IPS DF 19.7 (cell line): ENCODE results near the gene PLEKHA7.
"Not testable (repeated sequence)": the region's sequence is repeated elsewhere in the genome, so short reads cannot be mapped to it uniquely, and the experiment has no call there.

Experiments
- DNase-seq: peaks from one replicate; pipeline ENCODE4 v3.0.0-alpha.2; 2013; ENCODE audit warnings: low read depth, low spot score

Gene PLEKHA7

DNA sequence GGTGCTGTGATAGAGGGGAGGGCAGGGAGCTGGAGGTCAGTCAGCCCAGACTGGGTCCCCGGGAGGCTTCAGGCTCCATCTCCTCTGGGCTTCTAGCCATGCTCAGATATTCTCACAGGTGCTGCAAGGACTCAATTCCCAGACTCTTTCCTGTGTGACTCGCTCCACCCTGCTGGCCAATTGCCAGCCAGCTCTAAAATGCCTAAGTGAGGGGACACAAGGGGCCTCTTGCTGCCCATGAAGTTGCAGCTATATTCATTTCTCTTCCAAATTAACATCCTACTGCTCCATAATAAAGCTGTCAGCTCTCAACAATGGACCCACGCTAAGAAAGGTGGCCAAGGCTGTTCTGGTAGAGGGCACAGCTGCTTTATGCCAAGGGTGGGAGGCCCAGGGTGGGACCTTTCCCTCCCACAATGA lies 101.5 kb downstream of the PLEKHA7 start:
- no peak for DNase-seq

- no peak for DNase-seq
These were observed 102.6 kb downstream of the PLEKHA7 start for GRCh38 chr11:16911658-16912057.

- DNase-seq: no peak
These were observed 103.0 kb downstream of the PLEKHA7 start for GRCh38 chr11:16911186-16911585.

DNA sequence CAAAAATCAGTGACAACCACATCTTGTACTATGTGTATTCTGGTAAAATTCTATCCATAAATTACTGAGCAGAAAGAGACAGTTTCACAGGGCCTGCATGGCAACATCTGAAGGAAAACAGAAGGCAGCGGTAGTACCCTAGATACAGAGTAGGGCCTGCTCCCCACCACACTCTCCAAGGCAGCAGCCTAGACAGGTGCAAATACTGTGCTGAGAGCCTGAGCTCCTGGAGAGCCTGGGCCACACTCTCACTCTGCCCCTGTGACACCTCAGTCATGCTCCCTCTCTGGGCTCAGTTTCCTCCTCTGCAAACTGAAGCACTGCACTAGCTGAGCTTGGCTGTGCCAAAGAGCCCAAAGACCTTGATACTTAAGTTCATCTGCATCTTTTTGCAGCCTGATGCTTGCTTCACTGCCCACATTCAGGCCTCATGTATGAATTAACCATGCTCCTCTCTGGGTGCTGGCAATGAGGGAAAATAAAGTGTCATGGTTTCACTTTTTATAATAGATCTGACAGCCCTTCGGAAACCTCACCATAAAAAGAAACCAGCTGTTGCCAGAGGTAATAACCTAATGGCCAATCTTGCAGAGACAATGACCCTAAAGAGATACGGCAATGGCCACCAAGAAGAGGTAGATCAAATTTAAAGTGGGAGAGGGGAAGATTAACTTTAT lies 104.7 kb downstream of the PLEKHA7 start:
- no peak for DNase-seq

DNA sequence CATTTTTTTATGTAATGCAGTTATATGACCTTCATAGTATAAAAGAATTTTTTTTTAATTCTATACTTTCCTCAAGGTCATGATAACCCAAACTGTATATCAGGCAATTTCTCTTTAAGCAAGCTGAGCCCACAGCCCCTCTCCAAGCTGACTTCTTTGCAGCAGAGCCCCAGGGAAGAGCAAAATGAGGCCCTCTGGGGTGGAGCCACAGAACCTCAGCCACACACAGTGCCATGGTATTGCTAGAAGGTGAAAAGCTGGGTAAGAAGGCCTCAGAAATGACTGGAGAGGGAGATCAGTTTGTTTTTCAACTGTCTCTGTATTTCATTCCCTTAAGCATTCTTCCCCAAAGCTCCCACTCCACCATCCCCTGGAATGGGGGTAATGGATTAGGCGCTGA lies 108.8 kb downstream of the PLEKHA7 start:
- DNase-seq: no peak

GRCh38 chr11:16904761-16905160 lies 109.5 kb downstream of the PLEKHA7 start:
- not testable (repeated sequence) for DNase-seq

GRCh38 chr11:16902781-16903378 lies 111.3 kb downstream of the PLEKHA7 start:
- DNase-seq: no peak

GRCh38 chr11:16902182-16902581 lies 112.0 kb downstream of the PLEKHA7 start:
- DNase-seq: no peak

GRCh38 chr11:16900491-16900890 lies 113.7 kb downstream of the PLEKHA7 start:
- no peak for DNase-seq

DNA sequence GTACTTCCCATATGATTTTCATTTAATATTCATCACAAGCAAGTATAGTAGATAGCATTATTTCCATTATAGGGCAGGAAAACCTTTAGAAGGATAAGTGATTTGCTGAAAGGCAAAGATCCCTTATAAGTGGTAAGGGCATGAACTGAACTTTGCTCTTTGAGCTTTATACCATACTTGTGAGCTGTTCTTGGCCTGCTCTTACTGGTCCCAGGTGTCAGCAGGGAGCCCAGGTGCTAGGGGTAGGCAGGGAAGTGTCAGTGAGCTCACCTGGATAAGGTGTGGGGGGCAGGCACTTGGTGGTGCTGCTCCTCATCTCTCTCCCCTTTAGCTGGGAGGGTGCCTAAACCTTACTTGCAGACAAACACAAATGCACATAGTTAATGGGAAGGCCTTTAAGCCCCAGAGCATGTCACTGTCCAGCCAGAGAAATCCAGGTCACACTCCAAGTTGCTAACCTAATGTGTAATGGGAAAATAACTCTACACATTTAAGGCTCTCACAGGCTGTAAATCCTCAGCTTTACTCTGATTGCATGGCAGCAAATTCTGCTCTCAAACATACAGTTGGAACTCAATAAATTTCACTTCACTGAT lies 114.4 kb downstream of the PLEKHA7 start:
- no peak for DNase-seq

DNA sequence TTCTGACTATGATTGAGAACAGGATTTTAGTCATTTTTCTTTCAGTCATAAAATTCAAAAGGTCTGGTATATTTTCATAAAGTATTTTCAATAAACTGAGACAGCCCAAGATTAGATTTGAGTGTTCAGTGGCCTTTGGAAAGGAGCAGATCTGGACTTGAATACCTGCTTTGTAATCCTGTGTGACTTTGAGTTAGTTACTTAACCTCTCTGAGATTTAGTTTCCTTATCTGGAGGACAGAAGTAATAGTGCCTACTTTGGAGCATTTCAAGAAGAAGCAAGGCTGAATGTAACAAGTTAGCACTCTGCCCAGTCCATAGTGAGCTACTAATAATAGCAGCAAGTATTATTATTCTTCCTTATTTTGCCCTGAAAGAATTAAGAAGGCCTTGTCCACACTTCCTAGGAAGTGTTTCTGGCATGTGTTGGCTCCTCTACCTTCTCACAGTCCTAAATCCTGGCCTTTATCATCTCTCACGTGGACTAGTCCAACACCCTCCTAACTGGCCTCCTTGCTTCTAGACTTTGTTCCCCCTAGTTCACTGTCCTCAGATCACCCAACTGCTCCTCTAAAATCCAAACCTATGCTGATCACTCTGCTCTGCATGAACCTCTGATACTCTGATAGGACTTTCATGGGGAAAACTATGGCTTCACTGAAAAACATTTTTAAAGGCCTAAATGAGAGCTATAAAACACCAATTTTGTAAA lies 115.8 kb downstream of the PLEKHA7 start:
- no peak for DNase-seq

DNA sequence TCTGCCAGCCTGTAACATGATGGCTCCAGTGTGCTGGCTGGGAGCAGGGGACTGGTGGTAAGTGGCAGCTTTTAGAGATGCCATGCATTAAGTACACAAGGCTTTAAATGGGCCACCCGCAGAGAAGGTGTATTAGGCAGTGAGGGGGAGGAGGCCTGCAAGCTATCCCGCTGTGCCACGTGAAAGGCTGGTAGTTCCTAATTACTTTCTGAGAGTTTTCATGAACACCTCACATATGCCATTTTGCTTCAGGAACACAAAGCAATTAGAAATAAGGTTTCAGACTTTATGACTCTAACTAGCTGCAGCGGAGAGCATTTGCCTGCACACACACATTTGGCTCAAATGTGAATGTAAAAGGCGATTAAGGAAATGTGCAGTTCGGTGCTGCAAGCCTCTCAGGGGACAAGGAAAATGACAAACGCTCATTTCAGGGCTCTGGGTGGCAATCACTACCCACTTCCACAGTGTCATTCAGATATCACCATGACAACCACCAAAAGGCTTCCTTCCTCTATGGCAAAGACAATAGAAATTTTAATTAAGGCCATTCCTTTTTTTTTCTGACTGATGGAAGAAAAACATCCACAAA lies 116.6 kb downstream of the PLEKHA7 start:
- DNase-seq: peak; percentile 63

- no peak for DNase-seq
These were observed 117.3 kb downstream of the PLEKHA7 start for GRCh38 chr11:16896729-16897469.

- DNase-seq: no peak
These were observed 118.9 kb downstream of the PLEKHA7 start for GRCh38 chr11:16895306-16895705.

DNA sequence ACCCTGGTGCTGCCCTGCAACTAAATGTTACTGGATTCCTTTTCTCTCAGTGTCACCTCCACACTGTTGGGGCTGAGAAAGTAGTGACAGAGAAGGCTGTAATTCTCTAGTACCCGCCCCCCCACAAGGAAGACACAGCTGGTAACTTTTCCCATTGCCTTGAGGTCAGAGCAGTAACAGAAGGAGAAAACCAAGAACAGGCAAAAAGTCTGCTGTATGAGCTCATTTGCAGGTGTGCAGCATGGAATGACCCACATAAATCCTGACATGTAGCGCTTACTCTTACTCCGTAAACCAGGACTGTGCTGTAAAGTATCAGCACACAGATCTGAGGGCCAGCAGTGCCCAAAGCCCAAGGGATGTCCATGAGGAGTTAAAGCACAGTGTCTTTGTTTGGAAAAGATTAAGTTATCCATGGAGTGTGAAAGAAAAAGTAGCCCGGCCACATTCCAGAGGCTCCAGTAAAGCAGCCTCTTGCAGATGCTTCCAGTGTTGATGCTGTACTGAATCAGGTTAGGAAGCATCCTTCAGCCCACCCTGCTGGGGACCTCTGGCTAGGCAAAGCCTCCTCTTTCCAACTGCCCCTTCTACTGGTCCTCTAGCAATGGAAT lies 120.7 kb downstream of the PLEKHA7 start:
- no peak for DNase-seq

DNA sequence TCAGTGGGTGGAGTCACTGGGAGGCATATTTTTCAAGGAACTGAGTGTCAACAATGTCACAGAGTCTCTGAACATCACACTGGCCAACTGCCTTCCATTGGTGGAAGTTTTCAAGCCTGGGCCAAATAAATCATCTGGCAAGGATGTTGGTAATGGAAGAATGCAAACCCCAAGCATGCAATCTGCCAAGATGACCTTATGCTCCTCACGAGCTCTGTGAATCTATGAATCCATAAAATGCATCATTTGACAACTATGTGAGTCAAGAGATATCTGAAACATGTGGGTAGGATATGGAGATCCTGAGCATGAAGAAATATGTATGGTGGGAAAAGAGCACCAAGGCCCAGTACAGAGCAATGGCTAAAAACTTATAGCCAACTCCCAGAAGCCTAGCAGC lies 122.2 kb downstream of the PLEKHA7 start:
- no peak for DNase-seq

DNA sequence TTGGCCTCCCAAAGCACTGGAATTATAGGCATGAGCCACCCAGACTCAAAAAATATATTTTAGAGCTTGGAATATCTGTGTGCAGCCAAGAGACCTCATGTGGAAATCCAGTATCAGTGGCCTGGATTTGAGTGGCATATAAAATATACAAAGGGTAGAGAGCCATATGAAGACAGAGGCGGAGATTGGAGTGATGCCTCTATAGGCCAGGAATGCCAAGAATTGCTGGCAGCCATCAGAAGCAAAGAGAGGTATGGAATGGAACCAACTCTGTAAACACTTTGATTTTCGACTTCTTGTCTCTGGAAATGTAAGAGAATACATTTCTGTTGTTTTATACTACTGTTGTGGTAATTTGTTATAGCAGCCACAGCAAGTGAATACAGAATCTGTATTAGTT lies 123.0 kb downstream of the PLEKHA7 start:
- DNase-seq: no peak

GRCh38 chr11:16890442-16890841 lies 123.8 kb downstream of the PLEKHA7 start:
- no peak for DNase-seq

GRCh38 chr11:16889905-16890304 lies 124.3 kb downstream of the PLEKHA7 start:
- no peak for DNase-seq

DNA sequence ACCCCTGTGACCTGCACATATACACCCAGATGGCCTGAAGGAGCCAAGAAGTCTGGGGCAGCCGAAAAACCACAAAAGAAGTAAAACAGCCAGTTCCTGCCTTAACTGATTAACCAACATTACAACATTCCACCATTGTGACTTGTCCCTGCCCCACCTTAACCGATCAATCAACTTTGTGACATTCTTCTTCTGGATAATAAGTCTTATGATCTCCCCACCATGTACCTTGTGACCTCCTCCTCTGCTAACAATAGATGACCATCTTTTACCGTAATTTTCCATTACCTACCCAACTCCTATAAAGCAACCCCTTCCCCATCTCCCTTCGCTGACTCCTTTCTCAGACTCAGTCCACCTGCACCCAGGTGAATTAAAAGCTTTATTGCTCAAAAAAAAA lies 125.2 kb downstream of the PLEKHA7 start:
- not testable (repeated sequence) for DNase-seq

DNA sequence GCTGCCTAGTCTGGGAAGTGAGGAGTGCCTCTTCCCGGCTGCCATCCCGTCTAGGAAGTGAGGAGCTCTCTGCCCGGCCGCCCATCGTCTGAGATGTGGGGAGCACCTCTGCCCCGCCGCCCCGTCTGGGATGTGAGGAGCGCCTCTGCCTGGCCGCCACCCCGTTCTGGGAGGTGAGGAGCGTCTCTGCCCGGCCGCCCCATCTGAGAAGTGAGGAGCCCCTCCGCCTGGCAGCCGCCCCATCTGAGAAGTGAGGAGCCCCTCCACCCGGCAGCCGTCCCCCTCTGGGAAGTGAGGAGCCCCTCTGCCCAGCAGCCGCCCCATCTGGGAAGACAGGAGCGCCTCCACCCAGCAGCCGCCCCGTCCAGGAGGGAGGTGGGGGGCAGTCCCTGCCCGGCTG lies 126.3 kb downstream of the PLEKHA7 start:
- DNase-seq: not testable (repeated sequence)
